ENCODE data around the gene ZNF543.
"Not testable (repeated sequence)": the region's sequence is repeated elsewhere in the genome, so short reads cannot be mapped to it uniquely, and the experiment has no call there.

Gene ZNF543

DNA sequence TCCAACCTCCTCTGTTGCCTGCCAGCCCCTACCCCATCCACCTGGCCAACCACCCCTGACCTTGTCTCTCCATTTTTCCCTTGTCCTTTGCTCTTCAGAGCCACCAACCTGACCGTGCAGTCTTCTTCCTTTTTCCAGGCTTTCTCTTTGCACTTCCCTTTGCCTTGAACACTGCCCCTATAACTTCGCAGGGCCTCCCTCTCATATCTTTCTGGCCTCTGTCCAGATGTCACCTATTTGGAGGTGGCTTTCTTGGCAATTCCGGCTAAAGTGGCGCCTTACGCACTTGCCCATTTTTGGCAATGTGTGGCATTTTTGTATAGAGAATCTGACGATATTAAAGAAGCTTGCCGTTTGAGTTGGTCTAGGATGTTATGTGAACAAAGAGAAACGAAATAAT lies 844 bp downstream of the ZNF543 start:
- no peak for DNase-seq (ENCODE audit: low spot score)

DNA sequence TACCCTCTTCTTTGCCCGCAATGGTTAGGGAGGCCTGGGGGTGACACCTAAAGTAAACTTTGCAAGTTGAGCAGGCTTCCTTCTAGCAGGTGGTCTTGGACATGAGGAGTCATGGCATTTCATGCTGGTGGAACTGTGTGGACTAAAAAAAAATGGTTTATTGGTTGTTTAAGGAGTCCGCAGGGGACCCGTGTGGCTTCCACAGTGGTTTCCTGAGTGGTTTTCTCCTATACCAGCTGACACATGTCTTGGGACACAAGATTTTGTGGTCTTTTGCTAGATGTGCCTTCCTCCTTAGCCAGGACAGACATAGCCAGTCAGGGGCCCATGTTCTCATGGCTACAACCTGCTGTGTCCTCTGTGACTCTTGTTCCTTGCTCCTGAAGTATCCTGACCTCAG lies 1.5 kb downstream of the ZNF543 start:
- no peak for DNase-seq (ENCODE audit: low spot score)

DNA sequence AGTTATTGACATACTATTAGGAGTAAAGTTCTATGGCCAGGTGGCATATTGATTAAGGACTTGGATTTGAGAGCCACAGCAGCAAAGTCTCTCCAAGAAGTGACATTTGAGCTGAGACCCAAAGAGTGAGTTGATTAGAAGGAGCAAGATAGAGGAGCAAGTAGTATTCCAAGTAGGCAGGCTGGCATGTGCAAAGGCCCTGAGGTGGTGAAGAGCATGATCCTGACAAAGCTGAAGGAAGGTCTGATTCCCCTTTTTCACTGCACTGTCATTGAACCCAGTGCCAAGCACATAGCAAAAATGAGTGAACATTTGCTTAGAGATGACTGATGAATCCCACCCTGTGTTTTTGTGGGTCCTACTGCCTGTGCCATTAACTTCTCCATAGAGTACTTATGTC lies 4.7 kb downstream of the ZNF543 start:
- no peak for DNase-seq (ENCODE audit: low spot score)

DNA sequence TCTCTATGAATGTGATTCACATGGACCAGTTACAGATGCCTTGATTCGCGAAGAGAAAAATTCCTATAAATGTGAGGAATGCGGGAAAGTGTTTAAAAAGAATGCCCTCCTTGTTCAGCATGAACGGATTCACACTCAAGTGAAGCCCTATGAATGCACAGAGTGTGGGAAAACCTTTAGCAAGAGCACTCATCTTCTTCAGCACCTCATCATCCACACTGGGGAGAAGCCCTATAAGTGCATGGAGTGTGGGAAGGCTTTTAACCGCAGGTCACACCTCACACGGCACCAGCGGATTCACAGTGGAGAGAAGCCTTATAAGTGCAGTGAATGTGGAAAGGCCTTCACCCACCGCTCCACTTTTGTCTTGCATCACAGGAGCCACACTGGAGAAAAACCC lies 7.7 kb downstream of the ZNF543 start:
- no peak for DNase-seq (ENCODE audit: low spot score)

DNA sequence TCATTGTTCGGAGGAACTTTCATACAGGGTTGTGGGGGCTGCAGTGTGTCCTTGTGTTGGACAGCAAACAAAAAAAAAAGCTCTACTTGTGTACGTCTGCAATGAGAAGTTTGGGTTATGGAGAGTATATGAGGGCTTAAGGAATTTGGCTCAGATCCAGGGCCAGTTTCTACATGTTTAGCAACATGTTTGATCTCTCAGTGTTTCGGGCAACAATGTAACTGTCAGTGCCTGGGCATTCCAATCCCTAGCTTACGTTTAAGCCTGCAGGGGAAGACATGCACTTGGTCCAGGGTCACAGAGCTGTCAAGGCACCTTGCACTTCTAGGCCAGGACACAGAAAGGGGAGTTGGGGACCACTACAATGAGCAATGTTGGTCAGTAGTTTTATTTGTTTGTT lies 13.9 kb downstream of the ZNF543 start:
- DNase-seq (ENCODE audit: low spot score), result no peak

DNA sequence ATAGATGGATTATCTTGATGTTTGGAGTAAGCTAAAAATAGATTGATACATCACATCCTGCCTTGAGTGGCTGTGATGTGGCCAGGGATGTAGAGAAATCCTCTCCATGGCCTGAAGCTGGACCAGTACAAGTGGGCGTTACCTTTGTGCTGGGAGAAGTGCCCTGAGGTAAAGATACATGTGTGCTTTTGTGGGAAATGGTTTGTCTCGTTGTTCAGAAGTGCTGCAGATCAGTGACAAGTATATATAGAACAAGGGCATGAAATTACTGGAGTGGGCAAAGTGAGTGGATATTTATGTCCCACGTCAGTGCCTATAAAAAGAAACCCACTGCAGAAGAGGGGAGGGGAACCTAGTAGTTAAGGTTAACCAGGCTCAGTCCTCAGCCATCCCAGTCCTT lies 18.6 kb downstream of the ZNF543 start:
- DNase-seq (ENCODE audit: low spot score), result peak; percentile 70

DNA sequence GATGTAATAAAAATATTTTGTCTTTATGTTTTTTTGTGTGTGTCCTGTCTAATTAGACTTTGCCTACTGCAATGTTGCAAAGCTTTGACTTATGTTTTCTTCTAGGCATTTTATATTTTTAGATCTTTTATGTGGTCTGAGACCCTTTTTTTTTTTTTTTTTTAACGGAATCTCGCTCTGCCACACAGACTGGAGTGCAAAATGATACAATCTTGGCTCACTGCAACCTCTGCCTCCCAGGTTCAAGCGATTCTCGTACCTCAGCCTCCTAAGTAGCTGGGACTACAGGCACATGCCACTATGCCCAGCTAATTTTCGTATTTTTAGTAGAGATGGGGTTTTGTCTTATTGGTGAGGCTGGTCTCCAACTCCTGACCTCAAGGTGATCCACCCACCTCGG lies 22.3 kb downstream of the ZNF543 start:
- no peak for DNase-seq (ENCODE audit: low spot score)

DNA sequence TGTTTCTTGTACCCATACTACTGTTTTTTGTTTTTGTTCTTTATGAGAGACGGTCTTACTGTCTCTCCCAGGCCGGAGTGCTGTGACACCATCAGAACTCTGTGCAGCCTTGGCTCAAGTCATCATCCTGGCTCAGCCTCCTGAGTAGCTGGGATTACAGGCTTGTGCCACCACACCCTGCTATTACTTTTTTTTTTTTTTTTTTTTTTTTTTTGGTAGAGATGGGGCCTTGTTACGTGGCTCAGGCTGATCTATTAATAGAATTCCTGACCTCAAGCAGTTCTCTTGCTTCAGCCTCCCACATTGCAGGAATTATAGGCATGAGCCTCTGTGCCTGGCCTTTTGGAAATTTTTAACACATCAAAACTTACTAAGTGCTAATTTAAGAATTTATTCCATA lies 27.9 kb downstream of the ZNF543 start:
- peak; percentile 38 for DNase-seq (ENCODE audit: low spot score)

DNA sequence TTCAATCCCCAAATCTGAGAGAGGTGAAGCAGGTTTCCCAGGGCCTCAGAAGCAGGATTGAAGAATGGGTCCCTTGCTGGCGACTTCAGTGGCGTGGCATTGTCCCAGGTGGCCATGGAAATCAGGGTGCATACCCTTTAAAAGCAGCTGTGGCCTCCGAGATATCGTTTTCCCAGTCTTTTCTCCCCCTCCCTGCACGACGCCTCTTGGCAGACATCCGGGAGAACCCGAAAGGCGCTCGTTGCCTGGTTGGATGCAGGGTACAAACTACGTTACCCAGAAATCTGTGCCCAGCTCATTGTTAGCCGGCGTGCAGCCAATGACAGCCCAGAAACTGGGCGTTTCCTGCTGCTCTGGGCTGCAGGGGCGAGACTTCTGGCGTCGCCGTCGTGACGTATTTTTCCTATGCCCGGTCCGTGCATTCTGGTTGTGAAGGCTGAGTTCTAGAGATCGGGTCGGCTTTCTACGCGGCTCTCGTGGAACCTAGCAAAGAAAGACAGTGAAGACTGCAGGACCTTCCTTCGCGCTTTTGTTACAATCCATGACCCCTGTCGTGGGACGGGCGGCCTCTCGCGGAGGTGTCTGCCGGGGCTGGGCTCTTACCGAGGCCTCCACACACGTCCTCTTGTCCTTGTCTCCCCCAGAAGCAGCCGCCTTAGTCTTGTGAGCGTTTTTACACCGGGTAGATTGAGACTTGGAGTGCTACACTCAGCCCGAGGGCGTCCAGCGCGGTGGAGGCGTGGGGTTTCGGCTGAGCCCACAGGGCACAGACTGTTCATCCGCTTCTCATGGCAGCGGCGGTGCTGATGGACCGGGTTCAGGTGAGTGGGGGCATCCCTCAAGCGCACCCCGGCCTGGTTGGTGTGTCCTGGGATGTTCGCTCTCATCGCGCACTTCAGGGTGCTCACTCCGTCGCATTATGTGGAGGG lies 30.9 kb downstream of the ZNF543 start, which contains the start of gene ZNF304:
TSS of gene ZNF304 (plus strand) at position 395 of the 929 bp plus-strand sequence. CDS start at position 789, 394 bp downstream.
- DNase-seq (ENCODE audit: low spot score), result peak; percentile 92

DNA sequence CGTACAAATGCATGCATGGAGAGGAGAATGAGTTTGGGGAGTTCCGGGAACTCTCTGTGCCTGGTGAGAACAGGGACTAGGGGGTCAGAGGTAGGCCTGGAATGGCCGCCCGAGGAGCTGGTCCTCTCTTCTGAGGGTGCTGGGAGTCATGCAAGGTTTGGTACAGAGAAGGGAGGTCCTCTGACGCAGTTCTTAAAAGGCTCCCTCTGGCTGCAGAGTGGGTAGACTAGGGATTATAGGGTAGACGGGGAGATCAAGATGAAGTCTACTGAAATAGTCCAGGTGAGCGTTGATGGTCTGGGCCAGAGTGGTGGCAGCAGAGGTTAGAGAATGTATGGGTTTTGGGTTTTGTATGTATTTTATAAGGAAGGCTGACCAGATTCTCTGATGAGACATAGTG lies 31.6 kb downstream of the ZNF543 start:
- DNase-seq (ENCODE audit: low spot score), result no peak

DNA sequence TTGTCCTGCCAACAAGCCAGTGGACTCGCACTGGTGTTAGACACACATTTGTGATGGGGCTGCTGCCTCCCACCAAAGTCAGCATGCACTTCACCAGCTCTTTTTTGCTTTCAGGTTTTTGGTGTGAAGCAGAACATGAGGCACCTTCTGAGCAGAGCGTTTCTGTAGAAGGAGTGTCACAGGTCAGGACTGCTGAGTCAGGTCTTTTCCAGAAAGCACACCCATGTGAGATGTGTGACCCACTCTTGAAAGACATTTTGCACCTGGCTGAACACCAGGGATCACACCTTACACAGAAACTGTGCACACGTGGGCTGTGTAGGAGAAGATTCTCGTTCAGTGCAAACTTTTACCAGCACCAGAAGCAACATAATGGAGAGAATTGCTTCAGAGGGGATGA lies 35.6 kb downstream of the ZNF543 start:
- DNase-seq (ENCODE audit: low spot score), result no peak

DNA sequence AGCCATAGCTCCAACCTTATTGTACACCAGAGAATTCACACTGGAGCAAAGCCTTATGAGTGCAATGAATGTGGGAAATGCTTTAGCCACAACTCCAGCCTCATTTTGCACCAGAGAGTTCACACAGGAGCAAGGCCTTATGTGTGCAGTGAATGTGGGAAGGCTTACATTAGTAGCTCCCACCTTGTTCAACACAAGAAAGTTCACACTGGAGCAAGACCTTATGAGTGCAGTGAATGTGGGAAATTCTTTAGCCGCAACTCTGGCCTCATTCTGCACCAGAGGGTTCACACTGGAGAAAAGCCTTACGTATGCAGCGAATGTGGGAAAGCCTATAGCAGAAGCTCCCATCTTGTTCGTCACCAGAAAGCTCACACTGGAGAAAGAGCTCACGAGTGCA lies 37.1 kb downstream of the ZNF543 start:
- no peak for DNase-seq (ENCODE audit: low spot score)

DNA sequence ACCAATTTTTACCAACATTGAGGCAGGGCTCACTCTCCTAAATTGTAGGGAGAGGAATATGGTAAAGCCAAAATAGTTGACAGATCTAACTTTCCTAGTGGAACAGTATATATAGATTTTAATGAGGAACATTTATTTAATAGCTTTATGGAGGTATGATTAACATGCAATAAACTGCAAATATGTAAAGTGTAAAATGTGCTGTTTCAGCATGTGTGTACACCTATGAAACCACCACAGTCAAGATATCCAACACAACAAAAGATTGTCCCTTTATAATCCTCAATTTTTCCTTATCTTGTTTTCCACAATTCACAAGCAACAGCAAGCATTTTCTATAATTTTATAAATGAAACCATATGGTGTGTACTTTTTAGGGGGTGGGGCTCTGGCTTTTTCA lies 39.0 kb downstream of the ZNF543 start:
- no peak for DNase-seq (ENCODE audit: low spot score)

DNA sequence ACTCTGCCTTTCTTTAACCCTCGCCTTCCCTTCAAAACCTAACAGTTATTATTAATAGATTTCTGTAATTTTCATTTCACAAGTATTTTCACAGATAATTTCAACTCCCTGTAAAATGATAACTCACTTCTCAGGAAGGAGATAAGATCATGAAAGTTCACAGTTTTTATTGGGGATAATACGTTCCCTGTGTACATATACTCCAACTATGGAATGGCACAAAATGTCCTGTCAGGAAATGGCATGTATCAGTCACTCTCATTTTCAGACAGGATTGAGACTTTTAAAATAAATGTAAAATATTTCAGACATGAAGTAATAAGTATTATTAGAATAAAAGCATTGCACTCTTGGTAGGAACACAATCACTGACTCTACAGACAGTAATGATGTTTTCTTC lies 42.1 kb downstream of the ZNF543 start:
- no peak for DNase-seq (ENCODE audit: low spot score)

DNA sequence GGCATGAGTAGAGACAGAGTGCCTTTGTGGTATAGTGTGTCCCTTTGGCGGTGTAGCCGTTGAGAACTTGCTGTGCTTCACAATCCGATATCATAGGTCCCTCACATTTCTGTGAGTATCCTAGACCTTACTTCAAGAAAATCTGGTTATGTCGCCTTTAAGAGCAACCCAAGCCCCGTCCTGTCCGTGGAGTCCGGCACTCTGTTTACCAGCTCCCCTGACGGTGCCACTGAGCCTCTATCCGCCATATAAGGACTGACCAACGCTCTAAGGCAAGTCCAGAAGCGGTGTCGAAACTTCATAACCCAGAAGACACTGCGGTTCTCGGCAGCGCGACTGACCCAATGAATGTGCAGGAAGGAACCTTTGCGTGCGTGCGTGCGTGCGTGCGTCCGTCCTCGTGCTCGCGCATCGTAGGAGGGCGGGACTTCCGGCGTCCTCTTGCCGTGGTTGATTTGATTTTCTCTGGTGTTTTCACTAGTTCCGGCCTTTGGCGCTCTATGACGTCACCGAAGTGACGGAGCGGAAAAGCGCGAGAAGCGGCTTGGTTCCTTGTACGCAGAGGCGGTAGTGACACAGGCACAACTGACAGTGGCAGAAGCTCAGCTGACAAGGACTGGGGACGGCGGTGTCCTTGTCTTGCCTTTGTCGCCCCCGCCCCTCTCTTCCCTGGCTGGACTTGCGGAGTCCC lies 42.9 kb downstream of the ZNF543 start, which contains the start of the genes TRAPPC2B and ZNF547:
TSS of gene TRAPPC2B (plus strand) at position 555 of the 691 bp plus-strand sequence. CDS start 1,283 bp downstream, outside the sequence.
TSS of gene ZNF547 (plus strand) at position 555 of the 691 bp plus-strand sequence. CDS start 5,005 bp downstream, outside the sequence.
- DNase-seq (ENCODE audit: low spot score), result peak; percentile 90

DNA sequence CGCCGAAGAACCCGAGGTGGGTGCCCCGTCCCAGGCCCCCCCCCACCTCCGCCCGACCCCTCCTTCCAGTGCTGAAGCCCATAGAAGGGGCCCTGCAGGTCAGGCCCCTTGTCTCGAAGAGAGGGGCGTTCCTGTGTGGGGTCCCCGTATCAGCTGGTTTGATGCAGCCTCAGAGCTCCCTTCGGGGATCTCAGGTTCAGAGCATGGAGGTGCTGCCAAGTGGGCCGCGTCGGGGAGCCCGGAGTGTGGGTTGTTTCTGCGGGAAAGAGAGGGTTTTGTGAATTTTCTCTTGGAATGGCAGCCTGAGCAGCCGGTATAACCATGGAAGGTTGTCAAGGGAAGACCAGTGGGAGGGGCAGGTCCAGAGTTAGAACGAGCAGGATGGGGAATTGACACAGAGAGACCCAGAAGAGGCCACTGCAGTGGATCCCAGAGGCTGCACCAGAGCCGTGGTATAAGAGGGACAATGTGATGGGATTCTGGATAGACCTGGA lies 43.5 kb downstream of the ZNF543 start:
- DNase-seq (ENCODE audit: low spot score), result peak; percentile 40

DNA sequence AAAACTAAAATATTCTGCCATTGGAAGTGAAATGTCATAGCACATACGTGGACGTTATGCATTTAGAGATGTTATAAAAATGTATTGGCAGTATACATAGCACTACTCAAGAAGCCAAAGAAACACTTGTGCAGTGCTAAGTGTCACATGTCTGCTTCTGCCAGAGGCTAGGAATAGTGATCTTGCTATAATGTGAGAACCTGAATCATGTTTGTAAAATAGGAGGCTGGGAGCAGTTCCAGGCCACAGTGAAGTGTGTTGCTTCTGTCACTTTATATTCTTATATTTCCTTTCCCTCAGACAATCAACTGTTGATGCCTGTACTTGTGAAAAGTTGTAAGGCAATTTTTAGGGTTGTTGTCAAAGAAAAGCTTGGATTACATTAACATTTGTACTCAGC lies 46.5 kb downstream of the ZNF543 start:
- no peak for DNase-seq (ENCODE audit: low spot score)

DNA sequence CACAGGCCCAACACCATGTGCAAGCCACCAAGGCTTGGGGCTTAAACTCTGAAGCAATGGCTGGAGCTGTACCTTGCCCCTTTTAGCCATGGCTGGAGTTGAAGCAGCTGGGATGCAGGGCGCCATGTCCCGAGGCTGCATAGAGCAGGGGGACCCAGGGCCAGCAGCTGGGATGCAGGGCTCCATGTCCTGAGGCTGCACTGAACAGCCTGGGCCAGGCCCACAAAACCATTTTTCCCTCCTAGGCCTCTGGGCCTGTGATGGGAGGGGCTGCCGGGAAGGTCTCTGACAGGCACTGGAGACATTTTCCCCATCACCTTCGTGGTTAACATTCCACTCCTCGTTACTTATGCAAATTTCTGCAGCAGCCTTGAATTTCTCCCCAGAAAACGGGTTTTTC lies 53.9 kb downstream of the ZNF543 start:
- no peak for DNase-seq (ENCODE audit: low spot score)

DNA sequence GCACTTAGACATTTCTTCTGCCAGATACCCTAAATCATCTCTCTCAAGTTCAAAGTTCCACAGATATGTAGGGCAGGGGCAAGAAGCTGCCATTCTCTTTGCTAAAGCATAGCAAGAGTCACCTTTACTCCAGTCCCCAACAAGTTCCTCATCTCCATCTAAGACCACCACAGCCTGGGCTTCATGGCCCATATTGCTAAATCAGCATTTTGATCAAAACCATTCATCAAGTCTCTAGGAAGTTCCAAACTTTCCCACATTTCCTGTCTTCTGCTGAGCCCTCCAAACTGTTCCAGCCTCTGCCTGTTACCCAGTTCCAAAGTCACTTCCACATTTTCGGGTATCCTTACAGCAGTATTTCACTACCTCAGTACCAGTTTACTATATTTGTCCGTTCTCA lies 54.4 kb downstream of the ZNF543 start:
- not testable (repeated sequence) for DNase-seq (ENCODE audit: low spot score)

DNA sequence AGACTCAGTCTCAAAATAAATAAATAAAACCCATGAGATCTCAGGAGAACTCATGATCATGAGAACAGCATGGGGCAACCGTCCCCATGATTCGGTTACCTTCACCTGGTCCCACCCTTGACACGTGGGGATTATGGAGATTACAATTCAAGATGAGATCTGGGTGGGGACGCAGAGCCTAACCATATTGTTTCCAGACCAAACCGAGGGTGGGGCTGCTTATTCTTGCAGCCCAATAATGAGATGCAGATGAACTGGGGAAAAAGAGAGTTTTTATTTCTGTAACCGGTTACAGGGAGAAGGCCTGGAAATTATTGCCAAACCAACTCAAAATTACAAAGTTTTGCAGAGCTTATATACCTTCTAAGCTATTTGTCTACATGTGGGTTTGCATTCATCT lies 55.9 kb downstream of the ZNF543 start:
- DNase-seq (ENCODE audit: low spot score), result no peak

DNA sequence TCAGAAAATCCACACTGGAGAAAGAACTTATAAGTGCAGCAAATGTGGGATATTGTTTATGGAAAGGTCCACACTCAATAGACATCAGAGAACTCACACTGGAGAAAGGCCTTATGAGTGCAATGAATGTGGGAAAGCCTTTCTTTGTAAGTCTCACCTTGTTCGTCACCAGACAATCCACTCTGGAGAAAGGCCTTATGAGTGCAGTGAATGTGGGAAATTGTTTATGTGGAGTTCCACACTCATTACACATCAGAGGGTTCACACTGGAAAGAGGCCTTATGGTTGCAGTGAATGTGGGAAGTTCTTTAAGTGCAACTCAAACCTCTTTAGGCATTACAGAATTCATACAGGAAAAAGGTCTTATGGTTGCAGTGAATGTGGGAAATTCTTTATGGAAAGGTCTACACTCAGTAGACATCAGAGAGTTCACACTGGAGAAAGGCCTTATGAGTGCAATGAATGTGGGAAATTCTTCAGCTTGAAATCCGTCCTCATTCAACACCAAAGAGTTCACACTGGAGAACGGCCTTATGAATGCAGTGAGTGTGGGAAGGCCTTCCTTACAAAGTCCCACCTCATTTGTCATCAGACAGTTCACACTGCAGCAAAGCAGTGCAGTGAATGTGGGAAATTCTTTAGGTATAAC lies 57.4 kb downstream of the ZNF543 start:
- no peak for DNase-seq (ENCODE audit: low spot score)

All from hepatic stellate cell (primary cell).